Glomerular visceral epithelial cell (primary cell): ENCODE measurements around the gene UMOD.
A peak's percentile ranks its signal among the peaks of the same experiment; 100 is the strongest.

ENCODE experiments used
- DNase-seq: peaks from one replicate; pipeline ENCODE4 v3.0.0-alpha.2; 2016; ENCODE audit errors: extremely low spot score

The UMOD gene

DNA sequence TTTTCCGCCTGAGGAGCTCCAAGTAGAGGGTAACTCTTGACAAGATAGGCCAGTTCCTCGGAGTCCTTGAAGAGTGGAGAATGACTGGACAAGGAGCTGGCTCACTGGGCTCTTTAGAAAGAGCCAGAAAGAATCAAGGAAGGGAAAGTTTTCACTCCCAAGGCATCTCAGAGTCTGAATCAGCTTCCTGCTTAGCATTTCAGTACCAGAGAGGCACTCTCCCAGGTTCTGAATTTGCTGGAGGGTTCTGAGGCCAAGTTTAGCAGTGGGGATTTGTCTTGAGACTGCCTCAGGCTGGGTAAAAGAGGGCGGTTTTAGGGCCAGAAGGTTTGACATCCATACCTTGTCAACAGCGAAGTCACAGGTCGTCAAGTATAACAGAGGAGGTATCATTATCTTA lies 50.7 kb downstream of the UMOD start:
- DNase-seq = no peak

DNA sequence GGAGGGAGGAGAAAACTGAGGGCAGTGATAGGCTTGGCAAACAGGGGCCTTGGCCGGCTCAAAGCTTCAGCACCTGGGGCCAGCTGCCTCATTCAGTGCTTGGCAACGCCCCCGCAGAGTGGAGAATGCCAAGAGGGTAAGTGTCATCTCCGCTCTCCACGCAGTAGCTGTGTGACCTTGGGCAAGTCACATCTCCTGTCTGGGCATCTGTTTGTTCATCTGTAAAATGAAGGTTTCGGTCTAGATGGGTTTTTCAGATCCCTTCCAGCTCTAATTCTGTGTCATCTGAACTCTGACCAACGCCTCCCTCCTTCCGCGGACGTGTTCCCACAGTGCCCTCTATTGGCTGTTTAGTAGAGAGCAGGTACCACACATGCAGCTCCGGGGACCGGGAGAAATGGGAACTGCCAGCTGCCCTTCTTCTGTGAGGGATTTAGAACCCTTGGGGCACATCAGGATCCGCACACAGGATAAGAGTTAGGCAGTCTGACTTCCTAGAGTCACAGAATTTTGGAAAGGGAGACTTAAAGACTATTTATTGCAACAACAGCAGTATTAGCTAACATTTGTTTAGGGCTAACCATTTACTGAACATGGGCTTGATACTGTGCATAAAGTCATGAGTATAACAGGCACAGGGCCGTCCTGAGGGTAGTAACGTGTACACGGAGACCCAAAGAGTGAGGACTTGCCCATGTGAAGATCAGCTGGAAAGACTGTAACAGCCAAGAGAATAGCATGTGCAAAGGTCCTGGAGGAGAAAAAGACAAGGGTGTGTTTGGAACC lies 52.0 kb downstream of the UMOD start:
- peak; percentile 46 for DNase-seq

- DNase-seq = no peak
Measured at GRCh38 chr16:20298452-20298851, 54.1 kb downstream of the UMOD start.

DNA sequence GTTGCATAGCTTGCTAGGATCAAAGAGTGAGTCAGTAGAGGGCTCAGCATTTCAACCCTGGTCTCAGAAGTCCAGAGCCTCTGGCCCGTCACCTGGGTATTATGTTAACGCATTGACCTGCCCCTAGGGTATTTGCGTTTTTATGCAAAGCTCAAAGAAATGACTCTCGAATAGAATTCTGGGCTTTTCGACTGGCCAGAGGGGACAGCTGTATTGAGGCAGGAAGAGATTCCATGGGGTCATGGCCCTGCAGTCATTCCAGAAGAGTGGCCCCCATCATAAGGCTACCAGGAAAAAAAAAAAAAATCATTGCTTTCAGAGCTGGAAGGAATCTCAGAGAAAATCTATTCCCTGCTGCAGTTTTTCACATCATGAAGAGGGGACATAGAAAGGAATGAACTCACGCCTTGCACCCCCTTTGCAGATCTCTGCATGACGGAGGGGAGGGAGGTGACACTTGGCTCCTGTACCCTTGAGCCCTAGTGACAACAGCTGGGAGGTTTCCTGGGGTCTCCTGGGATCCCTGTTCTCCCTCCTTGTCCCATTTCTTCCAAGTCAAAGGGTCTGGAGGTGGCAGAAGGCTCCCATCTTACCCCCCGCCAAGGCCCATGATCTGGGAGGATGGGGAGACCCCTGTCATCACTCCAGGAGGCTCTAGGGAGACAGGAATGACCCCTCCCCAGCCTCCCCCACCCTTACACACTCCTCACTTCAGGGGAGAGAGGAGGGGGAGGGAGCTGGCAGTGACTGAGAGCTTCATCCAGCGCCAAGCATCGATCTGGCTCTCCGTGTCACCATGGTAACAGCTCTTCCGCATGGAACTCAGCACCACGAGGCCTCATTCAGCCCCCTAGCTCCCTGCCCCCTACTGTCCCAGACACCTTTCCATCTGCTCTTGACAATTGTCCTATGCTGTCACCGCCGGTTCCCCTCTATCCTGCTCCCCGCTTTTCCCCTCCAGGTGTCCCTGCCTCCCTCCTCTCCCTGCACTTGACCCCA lies 61.0 kb downstream of the UMOD start:
- no peak for DNase-seq

- no peak for DNase-seq
Measured at GRCh38 chr16:20289571-20289970, 62.9 kb downstream of the UMOD start.

- no peak for DNase-seq
Measured at GRCh38 chr16:20285993-20286499, 66.5 kb downstream of the UMOD start.
